ENCODE measurements around the gene MUC5B. TPM values are rescaled to one million over a fixed set of nuclear protein-coding genes. Genes with fewer than 3 reads are reported as not detected.

MUC5B gene
- total RNA-seq, 1 donor from 2014 or later = not detected

DNA sequence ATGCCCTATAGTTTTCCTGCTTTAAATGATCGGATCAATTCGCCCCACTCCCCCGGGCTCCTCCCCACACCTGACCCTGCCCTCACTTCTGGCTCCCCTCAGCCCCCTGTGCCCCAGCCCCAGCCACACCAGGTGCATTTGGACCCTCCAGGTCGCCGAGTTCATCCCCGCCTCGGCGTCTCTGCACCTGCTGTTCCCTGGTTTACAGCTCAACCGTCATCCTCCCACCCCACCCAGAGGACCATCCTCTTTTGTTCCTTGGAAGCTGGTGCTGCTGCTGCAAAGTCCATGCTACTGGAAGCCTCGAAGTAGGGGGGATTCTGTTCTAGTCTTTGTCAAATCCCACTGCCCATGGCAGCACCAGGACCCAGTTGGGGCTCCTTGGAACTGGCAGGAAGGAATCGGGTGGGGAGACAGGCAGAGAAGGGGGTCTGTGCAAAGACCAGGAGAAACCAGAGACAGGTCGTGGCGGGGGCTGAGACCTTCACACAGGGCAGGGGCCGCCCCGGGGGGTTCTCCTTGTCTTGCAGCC is 4.5 kb upstream of the MUC5B start:
- no peak for DNase-seq (ENCODE audit: low read depth)
- no peak overlapping the region for H3K4me3 ChIP-seq (ENCODE audit: low read depth, low read length)
- TF ChIP-seq, protein P1, sequence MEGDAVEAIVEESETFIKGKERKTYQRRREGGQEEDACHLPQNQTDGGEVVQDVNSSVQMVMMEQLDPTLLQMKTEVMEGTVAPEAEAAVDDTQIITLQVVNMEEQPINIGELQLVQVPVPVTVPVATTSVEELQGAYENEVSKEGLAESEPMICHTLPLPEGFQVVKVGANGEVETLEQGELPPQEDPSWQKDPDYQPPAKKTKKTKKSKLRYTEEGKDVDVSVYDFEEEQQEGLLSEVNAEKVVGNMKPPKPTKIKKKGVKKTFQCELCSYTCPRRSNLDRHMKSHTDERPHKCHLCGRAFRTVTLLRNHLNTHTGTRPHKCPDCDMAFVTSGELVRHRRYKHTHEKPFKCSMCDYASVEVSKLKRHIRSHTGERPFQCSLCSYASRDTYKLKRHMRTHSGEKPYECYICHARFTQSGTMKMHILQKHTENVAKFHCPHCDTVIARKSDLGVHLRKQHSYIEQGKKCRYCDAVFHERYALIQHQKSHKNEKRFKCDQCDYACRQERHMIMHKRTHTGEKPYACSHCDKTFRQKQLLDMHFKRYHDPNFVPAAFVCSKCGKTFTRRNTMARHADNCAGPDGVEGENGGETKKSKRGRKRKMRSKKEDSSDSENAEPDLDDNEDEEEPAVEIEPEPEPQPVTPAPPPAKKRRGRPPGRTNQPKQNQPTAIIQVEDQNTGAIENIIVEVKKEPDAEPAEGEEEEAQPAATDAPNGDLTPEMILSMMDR (conservative IDR thresholded peaks at IDR 0.05; ENCODE audit: low read depth, low read length) = no peak

DNA sequence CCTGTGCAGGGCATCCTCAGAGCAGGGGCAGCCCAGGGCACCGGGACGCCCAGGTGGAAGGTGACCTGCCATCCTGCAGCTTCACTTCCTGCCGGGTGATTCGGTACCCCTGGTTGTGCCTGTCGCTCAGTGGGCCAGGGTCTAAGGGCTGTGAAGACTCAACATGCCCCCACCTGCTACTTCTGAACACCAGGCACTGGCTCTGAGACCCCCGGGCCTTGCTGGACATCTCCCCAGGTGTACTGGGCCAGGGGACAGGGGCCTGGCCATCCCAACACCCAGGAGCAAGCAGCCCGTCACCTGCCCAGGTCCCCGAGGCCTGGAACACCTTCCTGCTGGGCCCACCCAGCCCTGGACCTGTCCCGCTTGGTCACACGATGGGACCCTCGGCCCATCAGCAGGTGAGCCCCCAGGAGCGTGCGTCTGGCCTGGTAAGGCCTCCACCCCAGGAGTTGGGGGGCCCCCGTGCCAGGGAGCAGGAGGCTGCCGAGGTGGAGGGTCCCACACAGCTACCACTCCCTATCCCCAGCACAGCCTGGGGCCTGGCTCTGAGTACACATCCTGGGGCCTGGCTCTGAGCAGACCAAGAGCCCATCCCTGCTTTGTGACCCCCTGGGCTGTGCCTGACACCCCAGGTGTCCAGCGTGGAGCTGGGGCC is 3.9 kb upstream of the MUC5B start:
- no peak overlapping the region for H3K4me3 ChIP-seq (ENCODE audit: low read depth, low read length)
- TF ChIP-seq, protein P1 (conservative IDR thresholded peaks at IDR 0.05; ENCODE audit: low read depth, low read length) = no peak
- no peak for DNase-seq (ENCODE audit: low read depth)

DNA sequence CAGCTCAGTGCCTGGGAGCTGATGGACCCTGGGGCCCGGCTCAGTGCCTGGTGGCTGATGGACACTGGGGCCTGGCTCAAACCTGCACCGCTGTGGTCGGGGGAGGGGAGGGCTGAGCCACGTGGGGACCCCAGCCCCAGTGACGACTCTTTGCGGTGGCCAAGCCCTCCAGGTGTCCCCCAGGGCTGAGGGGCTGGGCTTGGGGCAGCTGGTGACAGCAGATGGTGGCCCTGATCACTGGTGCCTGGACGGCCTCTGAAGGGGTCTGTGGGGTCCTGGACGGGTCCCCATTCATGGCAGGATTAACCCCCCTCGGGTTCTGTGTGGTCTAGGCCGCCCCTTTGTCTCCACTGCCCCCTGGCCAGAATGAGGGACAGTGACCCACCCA is 3.4 kb upstream of the MUC5B start:
- no peak for DNase-seq (ENCODE audit: low read depth)
- no peak overlapping the region for H3K4me3 ChIP-seq (ENCODE audit: low read depth, low read length)
- TF ChIP-seq, protein P1 (conservative IDR thresholded peaks at IDR 0.05; ENCODE audit: low read depth, low read length) = no peak

DNA sequence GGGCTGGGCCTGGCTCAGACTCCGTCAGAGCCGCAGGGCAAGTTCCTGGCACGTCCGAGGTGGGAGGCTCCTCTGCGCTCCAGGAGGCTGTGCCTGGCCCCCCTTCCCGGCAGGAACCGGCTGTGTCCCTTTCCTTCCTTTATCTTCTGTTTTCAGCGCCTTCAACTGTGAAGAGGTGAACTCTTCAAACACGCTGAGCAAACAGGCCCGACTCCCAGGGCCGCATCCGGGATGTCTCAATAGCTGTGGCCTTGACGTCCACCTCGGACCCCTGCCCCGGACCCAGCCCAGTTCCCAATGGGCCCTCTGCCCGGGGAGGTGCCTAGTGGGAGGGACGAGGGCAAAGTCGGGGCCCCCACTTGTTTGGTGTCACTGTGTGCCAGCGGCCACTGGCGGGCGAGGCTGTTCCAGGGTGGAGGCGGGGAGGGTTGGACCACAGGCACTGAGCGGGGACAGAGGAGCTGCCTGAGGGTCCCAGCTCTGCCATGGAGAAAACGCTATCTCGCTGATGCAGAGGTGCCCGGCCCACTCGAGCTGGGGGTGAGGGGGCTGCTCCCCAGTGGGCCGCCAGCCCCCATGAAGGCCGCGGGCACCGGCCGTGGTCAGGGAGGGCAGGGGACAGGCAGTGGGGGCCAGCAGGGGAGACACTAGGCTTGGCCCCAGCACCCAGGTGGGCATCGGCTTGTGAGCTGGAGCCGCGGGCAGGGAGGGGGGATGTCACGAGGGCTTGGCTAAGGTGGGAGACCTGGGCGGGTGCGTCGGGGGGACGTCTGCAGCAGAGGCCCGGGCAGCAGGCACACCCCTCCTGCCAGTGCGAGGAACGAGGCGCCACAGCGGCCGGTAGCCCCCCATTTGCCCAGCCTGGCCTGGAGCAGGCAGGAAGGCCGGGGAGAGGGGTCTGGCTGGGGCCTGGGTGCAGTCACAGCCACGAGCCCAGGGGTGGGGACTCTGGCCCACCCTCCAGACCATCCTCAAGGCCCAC is 2.7 kb upstream of the MUC5B start:
- no peak for DNase-seq (ENCODE audit: low read depth)
- no peak overlapping the region for H3K4me3 ChIP-seq (ENCODE audit: low read depth, low read length)
- TF ChIP-seq, protein P1 (conservative IDR thresholded peaks at IDR 0.05; ENCODE audit: low read depth, low read length) = no peak

DNA sequence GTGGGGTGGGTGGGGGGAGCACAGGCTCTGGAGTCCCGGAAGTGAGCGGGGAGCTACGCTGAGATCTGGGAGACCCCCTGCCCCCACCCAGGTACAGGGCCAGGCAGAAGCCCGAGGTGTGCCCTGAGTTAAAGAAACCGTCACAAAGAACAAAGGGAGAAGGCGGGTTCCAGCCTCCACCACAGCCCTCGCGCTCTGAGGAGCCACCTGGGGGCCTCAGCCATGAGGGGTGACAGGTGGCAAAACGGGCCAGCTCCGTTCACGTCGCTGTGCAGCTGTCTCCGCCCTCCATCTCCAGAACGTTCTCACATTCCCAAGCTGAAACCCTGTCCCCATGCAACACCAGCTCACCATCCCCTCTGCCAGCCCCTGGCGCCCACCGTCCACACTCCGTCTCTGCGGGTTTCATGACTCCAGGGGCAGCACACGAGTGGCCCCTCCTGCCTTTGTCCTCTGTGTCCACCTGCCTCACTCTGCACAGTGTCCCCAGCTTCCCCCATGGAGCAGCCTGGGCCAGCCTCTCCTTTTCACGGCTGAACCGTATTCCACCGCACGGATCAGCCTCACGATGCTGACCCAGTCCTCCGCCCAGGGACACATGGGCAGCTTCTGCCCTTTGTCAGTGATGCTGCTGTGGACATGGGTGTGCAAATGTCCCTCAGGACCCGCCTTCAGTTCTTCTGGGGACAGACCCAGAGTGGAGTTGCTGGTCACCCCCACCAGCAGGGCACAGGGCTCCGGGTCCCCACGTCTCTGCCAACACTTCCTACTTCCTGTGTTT is 1.7 kb upstream of the MUC5B start:
- DNase-seq (ENCODE audit: low read depth) = no peak
- TF ChIP-seq, protein P1 (conservative IDR thresholded peaks at IDR 0.05; ENCODE audit: low read depth, low read length) = no peak
- no peak overlapping the region for H3K4me3 ChIP-seq (ENCODE audit: low read depth, low read length)

DNA sequence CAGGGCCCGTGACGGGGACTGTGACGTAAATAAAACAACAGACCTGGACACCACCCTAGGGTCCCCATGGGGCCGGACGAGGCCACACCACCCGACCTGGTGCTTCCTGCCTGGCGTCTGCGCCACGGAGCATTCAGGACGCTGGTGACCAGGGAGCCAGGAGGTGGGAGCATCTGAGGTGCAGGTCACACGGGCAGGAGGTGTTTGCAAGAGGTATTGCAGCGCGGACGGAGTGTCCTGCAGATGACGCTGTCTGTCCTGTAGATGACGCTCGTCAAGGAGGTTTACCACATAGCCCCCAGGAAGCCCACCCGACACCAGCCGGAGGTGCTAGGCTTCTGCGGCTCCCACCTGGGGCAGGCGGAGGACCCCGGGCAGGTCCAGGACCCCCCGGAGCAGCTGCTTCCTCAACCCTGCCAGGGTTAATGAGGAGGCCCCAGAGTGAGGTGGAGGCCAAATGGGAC is 986 bp upstream of the MUC5B start:
- DNase-seq (ENCODE audit: low read depth) = no peak
- H3K4me3 ChIP-seq (ENCODE audit: low read depth, low read length) = no peak overlapping the region
- TF ChIP-seq, protein P1 (conservative IDR thresholded peaks at IDR 0.05; ENCODE audit: low read depth, low read length) = no peak
